ENCODE results near the gene NFATC4. TPM values are rescaled to one million over a fixed set of nuclear protein-coding genes. Genes with fewer than 3 reads are reported as not detected.
"Not testable (repeated sequence)": the region's sequence is repeated elsewhere in the genome, so short reads cannot be mapped to it uniquely, and the experiment has no call there.

Gene NFATC4
- total and polyA plus RNA-seq, 3 experiments from 2014 or later: 0.81 to 1.5 TPM; not detected in 1

- no peak for DNase-seq
- Histone ChIP-seq H3K36me3 (ENCODE audit: insufficient read depth, low read length) (no peaks in the 10 kb centered on the region), H3K27ac (ENCODE audit: low read depth, low read length) (no peak overlapping the region), H3K9me3 (ENCODE audit: low read length) (no peaks in the 10 kb centered on the region), H3K4me1 (ENCODE audit: insufficient read depth, low read length) (no peaks in the 10 kb centered on the region), H3K27me3 (ENCODE audit: insufficient read depth, low read length, poor library complexity, severe bottlenecking) (peaks cover 3% of the 10 kb centered on the region), H3K4me3 (ENCODE audit: low read length) (no peak overlapping the region)
- ChIA-PET POLR2A (interaction anchor here (0.6 kb wide), 1 partner anchor 12 kb away, joined by 5 read pairs; no protein-coding TSS in a partner anchor), CTCF (interaction anchor here (0.8 to 1.9 kb wide), 3 partner anchors 13 to 80 kb away, joined by 3 to 6 read pairs (median 5); no protein-coding TSS in a partner anchor)
- no peak overlapping the region for H3K27ac Mint-ChIP-seq
- H3K9me3 Mint-ChIP-seq: no peaks in the 10 kb centered on the region
- no peak overlapping the region for H3K4me3 Mint-ChIP-seq
- H3K4me1 Mint-ChIP-seq: no peaks in the 10 kb centered on the region
- H3K36me3 Mint-ChIP-seq: no peaks in the 10 kb centered on the region
- peaks cover 29 to 58% of the 10 kb centered on the region in 2 donors for H3K27me3 Mint-ChIP-seq
These were observed 16.5 kb upstream of the NFATC4 start for GRCh38 chr14:24351517-24351916.

DNA sequence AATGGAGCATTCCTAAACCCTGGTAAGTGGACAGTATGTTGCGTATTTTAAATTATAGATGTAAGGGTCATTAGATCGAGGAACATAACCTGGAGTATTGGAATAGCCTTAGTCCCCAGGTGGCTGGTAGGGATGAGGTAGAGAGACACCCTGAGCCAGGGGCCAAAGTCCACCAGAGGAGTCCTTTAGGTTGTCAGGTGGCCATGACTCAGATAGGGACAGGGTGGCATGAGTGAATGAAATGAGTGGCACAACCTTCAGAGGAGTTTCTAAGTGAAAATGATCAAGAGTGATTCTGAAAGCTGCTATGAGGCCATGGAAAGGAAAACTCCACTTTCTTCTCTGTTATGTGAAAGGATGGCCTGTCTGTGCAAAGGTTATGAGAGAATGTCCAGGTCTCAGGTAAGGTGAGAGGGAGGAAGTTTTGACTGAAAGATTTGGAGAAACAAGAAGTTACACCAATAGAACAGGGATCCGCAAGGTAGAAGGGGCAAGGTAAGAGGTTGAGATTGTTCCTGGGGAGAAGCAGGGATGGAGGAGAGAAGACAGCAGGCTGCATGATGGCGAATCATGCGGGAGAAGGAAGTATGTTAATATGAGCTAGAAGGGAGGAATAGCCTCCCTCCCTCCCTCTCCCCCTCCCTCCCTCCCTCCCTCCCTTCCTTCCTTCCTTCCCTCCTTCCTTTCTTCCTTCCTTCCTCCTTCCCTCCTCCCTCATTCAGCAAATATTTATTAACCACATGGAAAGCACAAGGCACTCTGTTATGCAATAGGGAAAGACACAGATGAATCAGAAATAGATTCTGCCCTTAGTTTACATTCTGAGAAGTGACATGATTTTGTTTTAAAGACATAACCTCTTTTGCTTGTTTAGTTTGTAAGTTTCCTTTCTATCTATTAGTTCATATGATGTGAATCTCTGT lies 14.2 kb upstream of the NFATC4 start:
- Histone ChIP-seq H3K4me1 (ENCODE audit: insufficient read depth, low read length) (no peaks in the 10 kb centered on the region), H3K36me3 (ENCODE audit: insufficient read depth, low read length) (no peaks in the 10 kb centered on the region), H3K4me3 (ENCODE audit: low read length) (no peak overlapping the region), H3K27me3 (ENCODE audit: insufficient read depth, low read length, poor library complexity, severe bottlenecking) (peaks cover 3% of the 10 kb centered on the region), H3K27ac (ENCODE audit: low read depth, low read length) (no peak overlapping the region), H3K9me3 (ENCODE audit: low read length) (no peaks in the 10 kb centered on the region)
- no peak for DNase-seq
- Mint-ChIP-seq H3K36me3 (no peaks in the 10 kb centered on the region), H3K27ac (no peak overlapping the region), H3K4me3 (no peak overlapping the region), H3K9me3 (no peaks in the 10 kb centered on the region), H3K27me3 (peaks cover 31 to 61% of the 10 kb centered on the region in 2 donors), H3K4me1 (no peaks in the 10 kb centered on the region)
- POLR2A ChIA-PET: no interaction called here
- CTCF ChIA-PET: no interaction called here

DNA sequence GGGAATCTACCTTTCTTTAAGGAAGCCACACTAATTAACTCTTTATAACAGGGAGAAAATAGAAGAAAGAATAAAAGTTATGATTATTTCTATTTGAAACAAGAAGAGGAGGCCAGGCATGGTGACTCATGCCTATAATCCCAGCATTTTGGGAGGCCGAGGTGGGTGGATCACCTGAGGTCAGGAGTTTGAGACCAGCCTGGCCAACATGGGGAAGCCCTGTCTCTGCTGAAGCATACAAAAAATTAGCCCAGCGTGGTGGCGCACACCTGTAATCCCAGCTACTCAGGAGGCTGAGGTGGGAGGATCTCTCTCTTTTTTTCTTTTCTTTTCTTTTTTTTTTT lies 13.5 kb upstream of the NFATC4 start:
- H3K36me3 ChIP-seq (ENCODE audit: insufficient read depth, low read length); H3K36me3 Mint-ChIP-seq; H3K27ac ChIP-seq (ENCODE audit: low read depth, low read length); H3K4me3 ChIP-seq (ENCODE audit: low read length); H3K9me3 ChIP-seq (ENCODE audit: low read length); H3K9me3 Mint-ChIP-seq; H3K27me3 ChIP-seq (ENCODE audit: insufficient read depth, low read length, poor library complexity, severe bottlenecking); DNase-seq; H3K4me1 Mint-ChIP-seq; CTCF ChIA-PET; H3K27ac Mint-ChIP-seq; H3K4me1 ChIP-seq (ENCODE audit: insufficient read depth, low read length); H3K4me3 Mint-ChIP-seq: not testable (repeated sequence)
- H3K27me3 Mint-ChIP-seq: peaks cover 32 to 60% of the 10 kb centered on the region in 2 donors
- POLR2A ChIA-PET: interaction anchor here (0.7 kb wide), 1 partner anchor 108 kb away, joined by 4 read pairs; no protein-coding TSS in a partner anchor

GRCh38 chr14:24355009-24355408 lies 13.0 kb upstream of the NFATC4 start:
- Histone ChIP-seq H3K4me1 (ENCODE audit: insufficient read depth, low read length) (no peaks in the 10 kb centered on the region), H3K36me3 (ENCODE audit: insufficient read depth, low read length) (no peaks in the 10 kb centered on the region), H3K27me3 (ENCODE audit: insufficient read depth, low read length, poor library complexity, severe bottlenecking) (peaks cover 9% of the 10 kb centered on the region), H3K4me3 (ENCODE audit: low read length) (no peak overlapping the region), H3K27ac (ENCODE audit: low read depth, low read length) (no peak overlapping the region), H3K9me3 (ENCODE audit: low read length) (no peaks in the 10 kb centered on the region)
- H3K36me3 Mint-ChIP-seq: no peaks in the 10 kb centered on the region
- H3K4me1 Mint-ChIP-seq: no peaks in the 10 kb centered on the region
- DNase-seq: no peak
- CTCF ChIA-PET: no interaction called here
- peaks cover 0 to 3% (median 3%) of the 10 kb centered on the region in 5 donors for H3K9me3 Mint-ChIP-seq
- POLR2A ChIA-PET: interaction anchor here (0.7 kb wide), 1 partner anchor 108 kb away, joined by 4 read pairs; no protein-coding TSS in a partner anchor
- H3K4me3 Mint-ChIP-seq: no peak overlapping the region
- peaks cover 33 to 60% of the 10 kb centered on the region in 2 donors for H3K27me3 Mint-ChIP-seq
- no peak overlapping the region for H3K27ac Mint-ChIP-seq

- Mint-ChIP-seq H3K27me3 (peaks cover 34 to 55% of the 10 kb centered on the region in 2 donors), H3K9me3 (peaks cover 3 to 10% (median 8%) of the 10 kb centered on the region in 5 donors), H3K27ac (no peak overlapping the region), H3K36me3 (peaks cover 0 to 7% (median 3%) of the 10 kb centered on the region in 3 donors), H3K4me1 (no peaks in the 10 kb centered on the region), H3K4me3 (no peak overlapping the region)
- POLR2A ChIA-PET: no interaction called here
- Histone ChIP-seq H3K36me3 (ENCODE audit: insufficient read depth, low read length) (no peaks in the 10 kb centered on the region), H3K27me3 (ENCODE audit: insufficient read depth, low read length, poor library complexity, severe bottlenecking) (peaks cover 9% of the 10 kb centered on the region), H3K4me1 (ENCODE audit: insufficient read depth, low read length) (no peaks in the 10 kb centered on the region), H3K9me3 (ENCODE audit: low read length) (no peaks in the 10 kb centered on the region), H3K4me3 (ENCODE audit: low read length) (no peak overlapping the region), H3K27ac (ENCODE audit: low read depth, low read length) (no peak overlapping the region)
- CTCF ChIA-PET: interaction anchor here (1.3 kb wide), 1 partner anchor 23 kb away, joined by 3 read pairs; no protein-coding TSS in a partner anchor
- DNase-seq: no peak
These were observed 11.8 kb upstream of the NFATC4 start for GRCh38 chr14:24356208-24356607.

DNA sequence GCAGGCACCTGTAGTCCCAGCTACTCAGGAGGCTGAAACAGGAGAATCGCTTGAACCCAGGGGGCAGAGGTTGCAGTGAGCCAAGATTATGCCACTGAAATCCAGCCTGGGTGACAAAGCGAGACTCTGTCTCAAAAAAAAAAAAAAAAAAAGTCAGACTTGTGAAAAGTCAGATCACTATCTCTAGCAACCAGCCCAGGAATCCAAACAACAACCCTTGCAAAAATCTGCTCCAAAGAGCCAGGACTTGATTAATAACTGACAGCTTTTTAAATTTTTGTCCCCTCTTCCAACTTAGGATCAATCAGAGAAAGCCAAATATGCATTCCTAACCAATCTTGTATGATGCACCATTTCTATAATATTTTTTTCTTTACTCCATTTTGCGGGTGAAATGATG lies 7.7 kb upstream of the NFATC4 start:
- H3K27ac Mint-ChIP-seq: no peak overlapping the region
- ChIA-PET POLR2A (interaction anchor here (1.3 kb wide), 1 partner anchor 71 kb away, joined by 3 read pairs; no protein-coding TSS in a partner anchor), CTCF (interaction anchor here (1.0 kb wide), 1 partner anchor 76 kb away, joined by 3 read pairs; no protein-coding TSS in a partner anchor)
- Histone ChIP-seq H3K27ac (ENCODE audit: low read depth, low read length) (no peak overlapping the region), H3K4me1 (ENCODE audit: insufficient read depth, low read length) (peaks cover under 1% of the 10 kb centered on the region), H3K36me3 (ENCODE audit: insufficient read depth, low read length) (no peaks in the 10 kb centered on the region), H3K9me3 (ENCODE audit: low read length) (no peaks in the 10 kb centered on the region), H3K27me3 (ENCODE audit: insufficient read depth, low read length, poor library complexity, severe bottlenecking) (peaks cover 10% of the 10 kb centered on the region), H3K4me3 (ENCODE audit: low read length) (no peak overlapping the region)
- H3K4me1 Mint-ChIP-seq: peaks cover under 1 to 4% (median 2%) of the 10 kb centered on the region in 3 donors
- H3K9me3 Mint-ChIP-seq: peaks cover 3 to 10% (median 8%) of the 10 kb centered on the region in 5 donors
- H3K36me3 Mint-ChIP-seq: peaks cover 0 to 7% (median 3%) of the 10 kb centered on the region in 3 donors
- no peak for DNase-seq
- H3K27me3 Mint-ChIP-seq: peaks cover 30 to 56% of the 10 kb centered on the region in 2 donors
- H3K4me3 Mint-ChIP-seq: peak overlapping the region in 1 of 7 donors; percentile 44

DNA sequence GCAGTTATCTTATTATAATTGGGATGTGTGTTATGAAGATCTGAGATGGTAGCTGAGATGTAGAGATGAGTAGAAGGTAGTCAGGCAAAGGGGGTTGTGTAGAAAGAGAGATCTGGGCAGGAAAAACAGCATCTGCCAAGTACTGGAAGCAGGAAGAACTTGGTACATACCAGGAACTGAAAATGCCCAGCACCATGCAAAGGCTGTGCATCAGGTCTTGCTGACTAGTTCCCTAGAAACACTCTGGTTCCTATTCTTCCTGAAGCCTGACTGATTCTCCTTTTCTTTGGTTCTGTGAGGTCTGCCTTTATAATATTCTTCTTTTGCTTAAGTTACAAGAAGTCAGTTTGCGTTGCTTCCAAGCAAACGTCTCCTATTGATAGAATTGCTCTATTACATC lies 6.7 kb upstream of the NFATC4 start:
- Mint-ChIP-seq H3K27me3 (peaks cover 40 to 65% of the 10 kb centered on the region in 2 donors), H3K36me3 (peaks cover 0 to 7% (median 3%) of the 10 kb centered on the region in 3 donors), H3K4me3 (no peak overlapping the region), H3K9me3 (peaks cover 3 to 10% (median 8%) of the 10 kb centered on the region in 5 donors), H3K4me1 (peaks cover 9 to 14% (median 12%) of the 10 kb centered on the region in 3 donors), H3K27ac (no peak overlapping the region)
- ChIA-PET POLR2A (no interaction called here), CTCF (interaction anchor here (0.9 to 2.5 kb wide), 5 partner anchors 12 to 75 kb away, joined by 3 to 10 read pairs (median 3); partner anchors contain the start of genes CBLN3 and KHNYN)
- DNase-seq: no peak
- Histone ChIP-seq H3K36me3 (ENCODE audit: insufficient read depth, low read length) (no peaks in the 10 kb centered on the region), H3K4me3 (ENCODE audit: low read length) (no peak overlapping the region), H3K4me1 (ENCODE audit: insufficient read depth, low read length) (peaks cover 11% of the 10 kb centered on the region), H3K27me3 (ENCODE audit: insufficient read depth, low read length, poor library complexity, severe bottlenecking) (peaks cover 19% of the 10 kb centered on the region), H3K27ac (ENCODE audit: low read depth, low read length) (no peak overlapping the region), H3K9me3 (ENCODE audit: low read length) (no peaks in the 10 kb centered on the region)

Measured in CD8-positive, alpha-beta memory T cell (primary cell).